ENCODE data around the gene OBP2A. TPM values are rescaled to one million over a fixed set of nuclear protein-coding genes. Genes with fewer than 3 reads are reported as not detected.
"Not testable (repeated sequence)": the region's sequence is repeated elsewhere in the genome, so short reads cannot be mapped to it uniquely, and the experiment has no call there.

OBP2A gene
- total RNA-seq, 1 donor from 2014 or later, result not detected

DNA sequence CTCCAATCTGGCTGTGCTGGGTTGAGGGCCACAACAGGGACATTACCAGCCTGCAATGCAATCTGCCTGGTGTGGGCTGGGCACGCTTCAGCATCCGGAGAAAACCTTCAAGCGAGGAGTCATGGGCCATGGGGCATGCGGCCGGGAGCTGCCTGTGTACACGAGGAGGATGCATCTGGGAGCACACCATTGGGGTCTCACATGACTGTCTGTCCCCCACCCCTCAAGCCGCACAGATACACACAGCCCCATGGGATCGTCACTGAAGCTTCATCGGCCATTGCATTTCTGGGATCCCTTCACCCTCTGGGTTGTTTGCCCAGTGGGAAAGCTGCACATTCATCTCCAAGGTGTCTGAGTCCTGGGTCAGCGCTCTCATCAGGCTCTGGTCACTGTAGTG is 14.8 kb upstream of the OBP2A start:
- no peak for DNase-seq (ENCODE audit: low read depth)
- no peak for TF ChIP-seq CTCF (conservative IDR thresholded peaks at IDR 0.05; ENCODE audit: low read depth, low read length)
- H3K4me3 ChIP-seq (ENCODE audit: low read depth, low read length), result no peak overlapping the region

GRCh38 chr9:135533113-135533512 is 12.8 kb upstream of the OBP2A start:
- no peak for DNase-seq (ENCODE audit: low read depth)
- no peak for TF ChIP-seq CTCF (conservative IDR thresholded peaks at IDR 0.05; ENCODE audit: low read depth, low read length)
- H3K4me3 ChIP-seq (ENCODE audit: low read depth, low read length), result no peak overlapping the region

DNA sequence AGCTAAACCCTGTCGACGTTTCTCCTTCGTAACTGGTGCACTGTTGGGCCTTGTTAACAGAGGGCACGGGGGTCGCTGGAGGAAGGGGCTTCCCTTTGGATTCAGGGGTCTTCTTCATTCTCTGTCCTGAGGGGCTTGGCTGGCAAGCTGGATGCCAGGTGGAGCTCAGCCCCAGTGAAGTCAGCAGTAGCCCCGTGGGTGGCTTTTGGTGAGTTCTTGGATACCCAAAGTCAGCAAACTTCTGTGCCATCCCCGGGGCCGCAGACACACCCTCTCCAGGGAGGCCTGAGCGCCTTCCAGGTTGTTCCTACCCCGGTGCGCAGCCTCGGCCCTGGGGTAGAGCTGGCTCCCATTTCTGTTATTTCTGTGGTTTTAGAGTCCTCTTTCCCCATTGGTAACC is 12.3 kb upstream of the OBP2A start:
- DNase-seq (ENCODE audit: low read depth), result no peak
- no peak overlapping the region for H3K4me3 ChIP-seq (ENCODE audit: low read depth, low read length)
- TF ChIP-seq CTCF (conservative IDR thresholded peaks at IDR 0.05; ENCODE audit: low read depth, low read length), result no peak

- H3K4me3 ChIP-seq (ENCODE audit: low read depth, low read length), result not testable (repeated sequence)
Measured at GRCh38 chr9:135534192-135534711, 11.7 kb upstream of the OBP2A start.

DNA sequence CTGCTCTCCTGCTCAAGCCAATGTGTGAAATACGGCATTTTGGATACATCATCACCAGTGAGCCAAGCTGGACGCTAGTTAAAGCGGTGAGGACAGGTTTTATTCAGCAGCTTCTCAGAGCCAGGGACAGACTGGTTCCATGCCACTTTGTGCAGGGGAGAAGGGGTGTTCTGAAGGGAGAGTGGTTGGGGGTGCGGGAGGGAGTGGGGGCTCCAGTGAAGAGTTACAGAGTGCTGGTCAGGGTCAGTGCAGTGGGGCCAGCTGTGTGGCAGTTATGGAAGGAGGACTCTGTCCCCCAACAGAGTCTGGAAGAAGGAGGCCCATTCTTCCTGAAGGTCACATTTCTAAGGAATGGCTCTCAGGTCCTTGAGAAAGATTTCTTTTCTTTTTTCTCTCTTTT is 11.1 kb upstream of the OBP2A start:
- not testable (repeated sequence) for H3K4me3 ChIP-seq (ENCODE audit: low read depth, low read length); DNase-seq (ENCODE audit: low read depth)

More at GRCh38 chr9:135534192-135534711, 11.7 kb upstream of the OBP2A start:
- DNase-seq (ENCODE audit: low read depth), result not testable (repeated sequence)

GRCh38 chr9:135535631-135536030 is 10.3 kb upstream of the OBP2A start:
- not testable (repeated sequence) for H3K4me3 ChIP-seq (ENCODE audit: low read depth, low read length); DNase-seq (ENCODE audit: low read depth)

DNA sequence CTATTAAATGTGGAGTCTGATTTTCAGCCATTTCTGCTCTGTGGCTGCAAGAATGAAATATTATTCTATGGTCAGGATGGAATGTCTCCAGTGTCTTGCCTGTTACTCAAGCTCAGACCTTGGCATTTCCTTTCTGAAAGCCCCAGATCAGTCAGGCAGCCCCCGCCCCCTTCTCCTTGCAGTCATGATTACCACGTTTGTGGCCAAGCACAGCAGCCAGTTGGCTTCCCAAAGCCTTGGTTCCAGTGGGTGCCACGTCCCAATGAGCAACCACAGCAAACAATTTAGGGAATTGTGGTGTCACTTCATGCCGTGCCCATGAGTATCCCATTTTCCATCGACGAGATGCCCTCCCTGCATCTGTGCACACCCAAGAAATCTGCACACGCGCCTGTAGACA is 9.7 kb upstream of the OBP2A start:
- DNase-seq (ENCODE audit: low read depth), result no peak
- no peak for TF ChIP-seq CTCF (conservative IDR thresholded peaks at IDR 0.05; ENCODE audit: low read depth, low read length)
- no peak overlapping the region for H3K4me3 ChIP-seq (ENCODE audit: low read depth, low read length)

GRCh38 chr9:135543262-135543894 is 2.5 kb upstream of the OBP2A start:
- H3K4me3 ChIP-seq (ENCODE audit: low read depth, low read length); DNase-seq (ENCODE audit: low read depth): not testable (repeated sequence)

GRCh38 chr9:135544981-135545635 is 818 bp upstream of the OBP2A start:
- DNase-seq (ENCODE audit: low read depth), result no peak
- TF ChIP-seq CTCF (conservative IDR thresholded peaks at IDR 0.05; ENCODE audit: low read depth, low read length), result no peak

DNA sequence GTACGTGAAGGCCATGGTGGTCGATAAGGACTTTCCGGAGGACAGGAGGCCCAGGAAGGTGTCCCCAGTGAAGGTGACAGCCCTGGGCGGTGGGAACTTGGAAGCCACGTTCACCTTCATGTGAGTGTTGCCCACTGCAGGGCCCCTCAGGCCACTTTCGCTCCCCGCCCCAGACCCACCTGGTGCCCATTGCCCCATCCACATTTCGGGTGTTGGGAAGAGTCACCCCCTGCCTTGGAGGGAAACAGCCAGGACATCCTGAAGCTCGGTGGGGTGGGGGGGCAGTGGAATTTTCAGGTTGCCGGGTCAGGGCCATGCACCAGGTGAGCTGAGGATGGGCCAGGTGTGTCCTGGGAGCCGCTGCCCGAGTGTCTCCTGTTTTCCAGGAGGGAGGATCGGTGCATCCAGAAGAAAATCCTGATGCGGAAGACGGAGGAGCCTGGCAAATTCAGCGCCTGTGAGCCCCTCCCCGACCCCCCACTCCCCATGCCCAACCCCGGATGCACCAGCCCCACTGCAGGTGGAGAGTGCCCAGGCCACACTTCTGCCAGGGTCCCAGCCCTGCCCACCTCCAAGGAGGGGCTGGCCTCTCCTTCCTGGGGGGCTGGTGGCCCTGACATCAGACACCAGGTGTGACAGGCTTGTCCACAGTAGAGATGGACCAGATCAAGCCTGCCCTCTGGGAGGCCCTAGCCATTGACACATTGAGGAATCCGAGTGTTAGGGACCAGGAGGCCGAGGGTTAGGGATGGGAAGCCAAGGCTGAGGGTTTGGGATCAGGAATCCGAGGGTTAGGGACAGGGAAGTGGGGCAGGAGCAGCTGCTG is 1.1 kb downstream of the OBP2A start:
- not testable (repeated sequence) for H3K4me3 ChIP-seq (ENCODE audit: low read depth, low read length); DNase-seq (ENCODE audit: low read depth)

More at GRCh38 chr9:135544981-135545635, 818 bp upstream of the OBP2A start:
- H3K4me3 ChIP-seq (ENCODE audit: low read depth, low read length), result no peak overlapping the region
